Hepatocyte (in vitro differentiated cells): Measurements from ENCODE around the gene TOP2B. TPM values are rescaled to one million over a fixed set of nuclear protein-coding genes. Genes with fewer than 3 reads are reported as not detected.

Experiments used
- DNase-seq: peaks from one replicate; pipeline ENCODE4 v3.0.0-alpha.2; 2016; ENCODE audit warnings: low spot score
- H2AFZ ChIP-seq: fragments of 200-600 bp; sonication (generic); 2 replicates; pipeline ENCODE4 v1.6.0; 2016; ENCODE audit warnings: antibody characterized with exemption, mild to moderate bottlenecking
- H3K27ac ChIP-seq: fragments of 200-600 bp; sonication (generic); 2 replicates; pipeline ENCODE4 v1.5.1; 2016; ENCODE audit warnings: mild to moderate bottlenecking
- H3K27me3 ChIP-seq: fragments of 200-600 bp; sonication (generic); 2 replicates; pipeline ENCODE4 v1.6.1; 2016
- H3K36me3 ChIP-seq: fragments of 200-600 bp; sonication (generic); replicated peaks from 2 replicates; pipeline ENCODE4 v1.5.1; 2016; ENCODE audit warnings: low read depth; ENCODE audit not compliant: insufficient read depth
- H3K4me1 ChIP-seq: fragments of 200-600 bp; sonication (generic); 2 replicates; pipeline ENCODE4 v1.5.1; 2016; ENCODE audit warnings: mild to moderate bottlenecking, moderate library complexity; ENCODE audit not compliant: insufficient read depth
- H3K4me2 ChIP-seq: fragments of 200-600 bp; sonication (generic); 2 replicates; pipeline ENCODE4 v1.6.0; 2016
- H3K4me3 ChIP-seq: fragments of 200-600 bp; sonication (generic); 2 replicates; pipeline ENCODE4 v1.5.1; 2016; ENCODE audit warnings: mild to moderate bottlenecking
- H3K79me2 ChIP-seq: fragments of 200-600 bp; sonication (generic); 2 replicates; pipeline ENCODE4 v1.6.0; 2017; ENCODE audit warnings: mild to moderate bottlenecking
- H3K9me2 ChIP-seq: fragments of 200-600 bp; sonication (generic); replicated peaks from 2 replicates; pipeline ENCODE4 v1.6.0; 2017; ENCODE audit warnings: mild to moderate bottlenecking; ENCODE audit not compliant: insufficient read depth
- H3K9me3 ChIP-seq: fragments of 200-600 bp; sonication (generic); 2 replicates; pipeline ENCODE4 v1.5.1; 2016; ENCODE audit warnings: low read depth, mild to moderate bottlenecking
- H4K20me1 ChIP-seq: fragments of 200-600 bp; sonication (generic); 2 replicates; pipeline ENCODE4 v1.6.0; 2016; ENCODE audit warnings: mild to moderate bottlenecking; ENCODE audit not compliant: insufficient read depth, poor library complexity, severe bottlenecking
- EZH2 ChIP-seq: fragments of 200-600 bp; sonication (generic); IDR thresholded peaks from 2 replicates; pipeline ENCODE4 v1.6.1; 2016; ENCODE audit warnings: antibody characterized with exemption, mild to moderate bottlenecking, borderline replicate concordance
- EZH2phosphoT487 ChIP-seq: fragments of 200-600 bp; sonication (generic); IDR thresholded peaks from one replicate; pipeline ENCODE4 v1.6.1; 2018; ENCODE audit warnings: antibody characterized with exemption, mild to moderate bottlenecking, low read depth, moderate library complexity; ENCODE audit not compliant: unreplicated experiment, severe bottlenecking
- WGBS: methylation state at CpG from one replicate; pipeline ENCODE4 v1.1.6; 2016; ENCODE audit warnings: low lambda C conversion rate; ENCODE audit errors: missing lambda C conversion rate; 5-methylcytosine and 5-hydroxymethylcytosine counted together
- polyA plus RNA-seq: library from polyadenylated mRNA; unstranded; fragments of >200 nt; fragmentation: Nextera tagmentation; extraction: Ambion mirVana; gene quantifications from 2 replicates; pipeline ENCODE4 v1.2.1, GENCODE V29; 2016
- total RNA-seq: library from RNA; depleted of rRNA; stranded (reverse); fragments of >200 nt; gene quantifications from 2 replicates; pipeline ENCODE4 v1.2.3, GENCODE V29; 2014
- TF ChIP-seq, protein P1 (sequence below): fragments of 200-600 bp; sonication (generic); IDR thresholded peaks from 2 replicates; pipeline ENCODE4 v1.5.1; 2016; ENCODE audit warnings: antibody characterized with exemption, mild to moderate bottlenecking; ENCODE audit not compliant: poor library complexity

Gene TOP2B
- total and polyA plus RNA-seq, 2 experiments from 2014 or later: 49.5 to 109 TPM

DNA sequence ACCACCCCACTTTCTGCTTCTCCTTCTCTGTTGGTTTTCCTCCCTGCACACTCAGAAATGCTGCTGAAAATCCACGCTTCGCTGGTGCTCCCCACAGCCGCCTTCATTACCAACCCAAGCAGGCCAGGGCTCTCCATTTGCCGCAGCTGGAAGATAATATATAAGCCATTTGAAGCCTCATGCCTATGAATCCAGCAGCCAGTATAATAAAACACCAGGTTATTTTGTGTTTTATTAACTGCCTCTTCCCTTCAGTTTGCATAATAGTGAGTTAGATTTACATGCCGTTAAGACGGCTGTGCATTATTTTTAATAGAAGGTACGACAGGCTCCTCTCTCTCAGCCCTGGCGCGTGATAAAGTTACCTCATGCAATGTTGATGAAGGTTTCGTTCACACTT lies 86.6 kb downstream of the TOP2B start:
- H4K20me1 ChIP-seq: peaks cover 3% of the 10 kb centered on the region
- H3K4me2 ChIP-seq: no peak overlapping the region
- H3K27ac ChIP-seq: no peak overlapping the region
- TF ChIP-seq EZH2phosphoT487 (no peak), EZH2 (no peak)
- TF ChIP-seq, protein P1, sequence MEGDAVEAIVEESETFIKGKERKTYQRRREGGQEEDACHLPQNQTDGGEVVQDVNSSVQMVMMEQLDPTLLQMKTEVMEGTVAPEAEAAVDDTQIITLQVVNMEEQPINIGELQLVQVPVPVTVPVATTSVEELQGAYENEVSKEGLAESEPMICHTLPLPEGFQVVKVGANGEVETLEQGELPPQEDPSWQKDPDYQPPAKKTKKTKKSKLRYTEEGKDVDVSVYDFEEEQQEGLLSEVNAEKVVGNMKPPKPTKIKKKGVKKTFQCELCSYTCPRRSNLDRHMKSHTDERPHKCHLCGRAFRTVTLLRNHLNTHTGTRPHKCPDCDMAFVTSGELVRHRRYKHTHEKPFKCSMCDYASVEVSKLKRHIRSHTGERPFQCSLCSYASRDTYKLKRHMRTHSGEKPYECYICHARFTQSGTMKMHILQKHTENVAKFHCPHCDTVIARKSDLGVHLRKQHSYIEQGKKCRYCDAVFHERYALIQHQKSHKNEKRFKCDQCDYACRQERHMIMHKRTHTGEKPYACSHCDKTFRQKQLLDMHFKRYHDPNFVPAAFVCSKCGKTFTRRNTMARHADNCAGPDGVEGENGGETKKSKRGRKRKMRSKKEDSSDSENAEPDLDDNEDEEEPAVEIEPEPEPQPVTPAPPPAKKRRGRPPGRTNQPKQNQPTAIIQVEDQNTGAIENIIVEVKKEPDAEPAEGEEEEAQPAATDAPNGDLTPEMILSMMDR: no peak
- H3K4me1 ChIP-seq: no peaks in the 10 kb centered on the region
- no peak overlapping the region for H3K4me3 ChIP-seq
- H3K36me3 ChIP-seq: no peaks in the 10 kb centered on the region
- H3K9me2 ChIP-seq: no peaks in the 10 kb centered on the region
- no peaks in the 10 kb centered on the region for H3K9me3 ChIP-seq
- 89% methylated on average over 10 of the region's 10 CpGs for WGBS
- H3K27me3 ChIP-seq: no peaks in the 10 kb centered on the region
- H3K79me2 ChIP-seq: no peaks in the 10 kb centered on the region
- H2AFZ ChIP-seq: no peak overlapping the region
- no peak for DNase-seq

DNA sequence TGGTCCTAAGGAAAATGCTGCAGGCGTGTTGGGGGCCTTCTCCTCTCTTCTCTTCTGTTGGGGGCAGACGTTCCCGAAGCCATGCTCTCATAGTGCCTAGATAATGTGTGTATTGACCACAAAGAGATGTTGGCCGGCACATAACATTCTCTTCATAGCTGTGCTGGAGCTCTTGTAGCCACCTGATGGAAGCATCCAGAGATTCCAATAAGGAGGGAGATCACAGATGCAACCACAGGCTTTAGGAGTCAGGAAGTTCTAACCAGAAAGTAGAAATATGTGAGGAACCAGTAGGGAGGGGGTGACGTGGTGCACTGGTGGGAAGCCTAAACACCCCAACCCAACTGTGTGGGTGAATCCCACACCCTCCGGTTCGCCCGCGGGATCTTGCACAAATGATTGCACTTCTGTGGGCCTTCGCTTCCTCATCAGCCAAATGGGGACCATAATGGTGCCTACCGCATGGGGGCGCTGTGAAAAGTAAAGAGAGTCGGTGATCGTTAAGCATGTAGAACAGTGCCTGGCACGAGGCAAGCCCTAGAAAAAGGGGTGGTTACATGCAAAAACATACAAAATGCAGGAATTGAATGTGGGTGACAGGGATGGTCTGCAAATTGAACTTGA lies 87.8 kb downstream of the TOP2B start:
- no peak overlapping the region for H3K4me3 ChIP-seq
- H3K36me3 ChIP-seq: no peaks in the 10 kb centered on the region
- no peak overlapping the region for H3K27ac ChIP-seq
- no peaks in the 10 kb centered on the region for H3K9me2 ChIP-seq
- no peak overlapping the region for H3K4me2 ChIP-seq
- no peaks in the 10 kb centered on the region for H3K4me1 ChIP-seq
- H4K20me1 ChIP-seq: peaks cover 3% of the 10 kb centered on the region
- no peaks in the 10 kb centered on the region for H3K27me3 ChIP-seq
- no peaks in the 10 kb centered on the region for H3K79me2 ChIP-seq
- TF ChIP-seq, protein P1: no peak
- TF ChIP-seq EZH2phosphoT487: no peak
- no peak for TF ChIP-seq EZH2
- H2AFZ ChIP-seq: no peak overlapping the region
- WGBS: 79% methylated on average over 15 of the region's 15 CpGs
- H3K9me3 ChIP-seq: no peaks in the 10 kb centered on the region
- DNase-seq: no peak

DNA sequence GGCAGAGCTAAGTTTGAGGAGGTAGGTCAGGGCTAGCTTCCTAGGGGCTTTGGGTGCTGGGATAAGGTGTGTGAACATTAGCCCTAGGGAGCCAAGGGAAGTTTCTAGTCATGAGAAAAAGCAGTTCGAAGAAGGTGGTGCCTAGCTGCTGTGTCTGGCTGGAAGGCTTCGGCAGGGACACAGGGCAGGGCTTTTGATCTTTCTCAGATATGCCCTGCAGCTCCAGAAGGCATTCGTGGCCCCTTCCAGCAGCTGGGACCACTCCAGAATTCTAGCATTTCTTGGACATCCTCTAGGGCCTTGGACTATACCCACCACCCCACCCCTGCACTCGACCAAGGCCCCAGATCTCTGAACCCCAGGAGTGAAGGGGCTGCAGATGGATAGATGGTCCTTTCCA lies 88.6 kb downstream of the TOP2B start:
- Histone ChIP-seq H3K4me1 (no peaks in the 10 kb centered on the region), H2AFZ (no peak overlapping the region), H3K9me2 (no peaks in the 10 kb centered on the region), H3K36me3 (no peaks in the 10 kb centered on the region), H3K9me3 (no peaks in the 10 kb centered on the region), H3K27ac (no peak overlapping the region), H3K4me2 (no peak overlapping the region), H3K79me2 (no peaks in the 10 kb centered on the region), H3K4me3 (no peak overlapping the region), H3K27me3 (no peaks in the 10 kb centered on the region), H4K20me1 (peaks cover 3% of the 10 kb centered on the region)
- no peak for TF ChIP-seq EZH2
- TF ChIP-seq, protein P1: no peak
- TF ChIP-seq EZH2phosphoT487: no peak
- DNase-seq: no peak
- 84% methylated on average over 4 of the region's 4 CpGs for WGBS

DNA sequence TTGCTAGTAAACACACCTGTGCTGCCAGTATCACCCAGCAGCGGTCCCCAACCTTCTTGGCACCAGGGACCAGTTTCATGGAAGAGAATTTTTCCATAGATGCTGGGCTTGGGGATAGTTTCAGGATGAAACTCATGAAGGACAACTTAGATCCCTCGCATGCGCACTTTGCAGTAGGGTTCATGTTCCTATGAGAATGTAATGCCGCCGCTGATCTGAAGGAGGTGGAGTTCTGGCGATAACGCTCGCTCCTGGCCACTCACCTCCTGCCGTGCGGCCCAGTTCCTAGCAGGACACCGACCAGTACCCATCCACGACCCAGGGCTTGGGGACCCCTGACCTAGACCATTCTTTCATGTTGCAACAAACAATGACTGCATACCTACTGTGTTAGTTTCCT lies 89.7 kb downstream of the TOP2B start:
- no peaks in the 10 kb centered on the region for H3K36me3 ChIP-seq
- H4K20me1 ChIP-seq: peaks cover 3% of the 10 kb centered on the region
- no peak for DNase-seq
- H3K4me1 ChIP-seq: no peaks in the 10 kb centered on the region
- H3K4me2 ChIP-seq: no peak overlapping the region
- H3K27me3 ChIP-seq: no peaks in the 10 kb centered on the region
- no peak overlapping the region for H3K27ac ChIP-seq
- no peaks in the 10 kb centered on the region for H3K79me2 ChIP-seq
- WGBS: 94% methylated on average over 12 of the region's 12 CpGs
- no peaks in the 10 kb centered on the region for H3K9me2 ChIP-seq
- H2AFZ ChIP-seq: no peak overlapping the region
- TF ChIP-seq EZH2phosphoT487: no peak
- TF ChIP-seq EZH2: no peak
- TF ChIP-seq, protein P1: no peak
- no peak overlapping the region for H3K4me3 ChIP-seq
- H3K9me3 ChIP-seq: no peaks in the 10 kb centered on the region
